Heart right ventricle (tissue), 16 donors: Measurements from ENCODE around the gene FAM174B. TPM values are rescaled to one million over a fixed set of nuclear protein-coding genes. Genes with fewer than 3 reads are reported as not detected.

ENCODE experiments used
- ATAC-seq, 8 donors: fragments of 200-7000 bp; cut with Tn5 transposase; one replicate each; pipeline ENCODE4 v1.9.1; 2020; ENCODE audit warnings: mild to moderate bottlenecking in 8 of 8, moderate library complexity in 8 of 8, moderate number of reproducible peaks in 1 of 8
- DNase-seq, 2 donors: peaks; one replicate each; pipeline ENCODE4 v3.0.0-alpha.2; 2020
- H3K27ac ChIP-seq, 10 donors: fragments of 200-600 bp; sonication (generic) in 2 of 10; one replicate each; pipeline versions ENCODE4 v1.5.0 to v1.8.0; 2020 to 2022; ENCODE audit warnings: mild to moderate bottlenecking in 3 of 10
- H3K27me3 ChIP-seq, 7 donors: fragments of 200-600 bp; one replicate each; pipeline ENCODE4 v1.8.0; 2021 to 2022; ENCODE audit warnings: mild to moderate bottlenecking in 2 of 7
- H3K36me3 ChIP-seq, 9 donors: fragments of 200-600 bp; sonication (generic) in 1 of 9; one replicate each; pipeline versions ENCODE4 v1.5.0 to v1.8.0; 2020 to 2022; ENCODE audit warnings: mild to moderate bottlenecking in 2 of 9
- H3K4me1 ChIP-seq, 9 donors: fragments of 200-600 bp; sonication (generic) in 1 of 9; one replicate each; pipeline versions ENCODE4 v1.5.0 to v1.8.0; 2020 to 2022; ENCODE audit warnings: mild to moderate bottlenecking in 4 of 9
- H3K4me3 ChIP-seq, 10 donors: fragments of 200-600 bp; sonication (generic) in 2 of 10; one replicate each; pipeline versions ENCODE4 v1.5.0 to v1.8.0; 2020 to 2022; ENCODE audit warnings: mild to moderate bottlenecking in 7 of 10, moderate library complexity in 2 of 10
- H3K9me3 ChIP-seq, 11 donors: fragments of 200-600 bp in 10 of 11; sonication (generic) in 2 of 11; one replicate each; pipeline versions ENCODE4 v1.5.0 to v1.8.0; 2013 to 2022; ENCODE audit warnings: mild to moderate bottlenecking in 2 of 11, control low read depth in 1 of 11, moderate library complexity in 1 of 11
- CTCF ChIP-seq, 9 donors: fragments of 200-600 bp; sonication (generic) in 2 of 9; IDR thresholded peaks; one replicate each; pipeline versions ENCODE4 v1.5.0 to v1.8.0; 2021 to 2022; ENCODE audit warnings: antibody characterized with exemption in 9 of 9, mild to moderate bottlenecking in 5 of 9, moderate library complexity in 1 of 9
- WGBS, 2 donors: extraction: QIAGEN DNeasy Blood & Tissue Kit; methylation state at CpG; one replicate each; pipeline ENCODE4 v1.1.7; 2013; ENCODE audit warnings: inconsistent platforms in 1 of 2; 5-methylcytosine and 5-hydroxymethylcytosine counted together
- intact Hi-C, 10 donors: fragments of 100-400 bp; cut with DNase I; formaldehyde crosslinking; loops; one replicate each; pipeline versions ENCODE4 v1.11.1 to v1.14.2; 2022
- polyA plus RNA-seq, 2 donors: library from polyadenylated mRNA; stranded (reverse); fragments of 200-250 nt; gene quantifications; one replicate each; pipeline ENCODE4 v1.2.3, GENCODE V29; 2013
- total RNA-seq, 10 donors: library from RNA; stranded (reverse); fragmentation: NEBNext Ultra II Directional in 3 of 10; extraction: Animal tissue kit (Norgen Biotek cat#: 25700) in 3 of 10; gene quantifications; one replicate each; pipeline versions ENCODE4 v1.2.1 to v1.2.4, GENCODE V29; 2021 to 2023
- donor health status: Arrhythmogenic right ventricular cardiomyopathy.
- donor health status: ischemic (EF 13 %, LVEDD 7.1; RV severe dilation, severe dysfunction).
- donor health status: healthy with polysubstance abuse.
- donor health status: DM: no; HTN: yes; CAD: no.
- donor health status: DM: no; HTN: no; CAD: no.
- donor health status: ischemic (EF 25% LVEDD 6.9; RV normal size, moderate dysfunction).
- donor health status: ischemic (EF 25% LVEDD 5.7; RV mildly dilated, moderate dysfunction).
- donor health status: healthy.
- donor health status: DM: yes; HTN: yes; CAD: no.
- donor health status: Ischemic cardiomyopathy.
- donor health status: ischemic (EF 35%, LVEDD 5.7; RV mildly dilated, moderate dysfunction).
- donor health status: nonischemic (EF 11% LVEDD 7.7; RV severe dilation, severe dysfunction).
- donor health status: DM: yes; HTN: yes; CAD: no.
- donor health status: PGD.
- donor health status: ischemic (EF 29% LVEDD 5.4; RV normal size, mild dysfunction).
- donor health status: nonischemic (EF 23%, LVEDD 6.1; RV moderate dilation, normal function).

The FAM174B gene
- total and polyA plus RNA-seq, 12 donors = 6.1 to 16.9 (median 10.8) TPM

- H3K36me3 ChIP-seq = no peaks in the 10 kb centered on the region
- no peaks in the 10 kb centered on the region for H3K9me3 ChIP-seq
- peaks cover 8 to 42% (median 34%) of the 10 kb centered on the region in 9 donors for H3K4me1 ChIP-seq
- no peak overlapping the region for H3K4me3 ChIP-seq
- ATAC-seq = no peak
- WGBS, 2 donors = 86 to 94% methylated on average over 4 of the region's 4 CpGs
- H3K27me3 ChIP-seq = peaks cover 0 to under 1% (median 0%) of the 10 kb centered on the region in 7 donors
- no peak overlapping the region for H3K27ac ChIP-seq
- intact Hi-C loops = loop anchor here in 1 of 10 donors (10.0 kb wide), 1 partner anchor 48 kb away; no protein-coding TSS in a partner anchor
- DNase-seq = no peak
- no peak for TF ChIP-seq CTCF (IDR thresholded peaks at IDR 0.05)
Measured at GRCh38 chr15:92662762-92663161, 7.2 kb upstream of the FAM174B start.

- Histone ChIP-seq H3K36me3 (no peaks in the 10 kb centered on the region), H3K27me3 (peaks cover 0 to 9% (median 0%) of the 10 kb centered on the region in 7 donors), H3K4me1 (peaks cover 4 to 34% (median 27%) of the 10 kb centered on the region in 9 donors), H3K4me3 (no peak overlapping the region), H3K9me3 (no peaks in the 10 kb centered on the region), H3K27ac (no peak overlapping the region)
- DNase-seq = no peak
- intact Hi-C loops = loop anchor here in 1 of 10 donors (10.0 kb wide), 1 partner anchor 47 kb away; no protein-coding TSS in a partner anchor
- no peak for TF ChIP-seq CTCF (IDR thresholded peaks at IDR 0.05)
- no peak for ATAC-seq
Measured at GRCh38 chr15:92661956-92662355, 6.4 kb upstream of the FAM174B start.

GRCh38 chr15:92661069-92661468, 5.5 kb upstream of the FAM174B start:
- TF ChIP-seq CTCF (IDR thresholded peaks at IDR 0.05) = no peak
- intact Hi-C loops = loop anchor here in 1 of 10 donors (10.0 kb wide), 1 partner anchor 46 kb away; no protein-coding TSS in a partner anchor
- ATAC-seq (no peak), DNase-seq (no peak)
- H3K27ac ChIP-seq = no peak overlapping the region
- H3K27me3 ChIP-seq = peaks cover 0 to 17% (median 0%) of the 10 kb centered on the region in 7 donors
- H3K36me3 ChIP-seq = no peaks in the 10 kb centered on the region
- H3K9me3 ChIP-seq = no peaks in the 10 kb centered on the region
- 91 to 94% methylated on average over 11 of the region's 11 CpGs for WGBS, 2 donors
- no peak overlapping the region for H3K4me3 ChIP-seq
- H3K4me1 ChIP-seq = peaks cover 2 to 29% (median 20%) of the 10 kb centered on the region in 9 donors

- H3K4me3 ChIP-seq = no peak overlapping the region
- H3K27me3 ChIP-seq = peaks cover 0 to 35% (median 0%) of the 10 kb centered on the region in 7 donors
- 79 to 92% methylated on average over 5 of the region's 5 CpGs for WGBS, 2 donors
- intact Hi-C loops = loop anchor here in 1 of 10 donors (5.0 kb wide), 1 partner anchor 40 kb away; no protein-coding TSS in a partner anchor
- ATAC-seq (no peak), DNase-seq (no peak)
- H3K9me3 ChIP-seq = no peaks in the 10 kb centered on the region
- H3K27ac ChIP-seq = no peak overlapping the region
- peaks cover 4 to 35% (median 11%) of the 10 kb centered on the region in 9 donors for H3K4me1 ChIP-seq
- peaks cover 0 to 2% (median 0%) of the 10 kb centered on the region in 9 donors for H3K36me3 ChIP-seq
- TF ChIP-seq CTCF (IDR thresholded peaks at IDR 0.05) = no peak
Measured at GRCh38 chr15:92657486-92657885, 1.9 kb upstream of the FAM174B start.
